DOHH2 (cell line): ENCODE results near the gene HNRNPM.

ENCODE experiments used
- CTCF ChIP-seq: fragments of 200-600 bp; sonication (generic); IDR thresholded peaks from one replicate; pipeline ENCODE4 v1.5.1; 2014; ENCODE audit warnings: antibody characterized with exemption, mild to moderate bottlenecking, low read depth, low read length; ENCODE audit not compliant: poor library complexity, severe bottlenecking
- EZH2phosphoT487 ChIP-seq: fragments of 200-600 bp; sonication (generic); IDR thresholded peaks from 2 replicates; pipeline ENCODE4 v1.6.1; 2017; ENCODE audit warnings: borderline replicate concordance, mild to moderate bottlenecking, antibody characterized with exemption, low read length, moderate library complexity, mixed read lengths

GRCh38 chr19:8463365-8463764 is 18.6 kb downstream of the HNRNPM start:
- TF ChIP-seq CTCF (no peak), EZH2phosphoT487 (no peak)
